ENCODE results near the gene MRPL52.
"Not testable (repeated sequence)": the region's sequence is repeated elsewhere in the genome, so short reads cannot be mapped to it uniquely, and the experiment has no call there.

The MRPL52 gene

DNA sequence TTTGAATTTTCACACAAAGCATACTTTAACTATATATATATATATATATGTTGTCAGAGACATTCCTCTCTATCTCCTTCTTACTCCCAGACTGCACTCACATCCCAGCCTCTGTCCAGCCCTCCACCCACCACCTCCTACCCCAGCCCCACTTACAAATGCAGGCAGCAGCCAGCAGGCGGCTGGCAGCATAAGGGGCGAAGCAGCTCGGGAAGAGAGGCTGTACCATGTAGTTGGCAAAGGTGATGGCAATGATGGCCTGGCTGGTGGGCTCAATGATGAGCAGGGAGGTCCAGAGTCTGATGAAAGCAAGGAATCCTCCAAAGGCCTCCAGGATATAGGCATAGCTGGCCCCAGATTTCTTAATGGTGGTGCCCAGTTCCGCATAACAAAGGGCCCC, 16.9 kb upstream of the MRPL52 start:
- no peak for DNase-seq

DNA sequence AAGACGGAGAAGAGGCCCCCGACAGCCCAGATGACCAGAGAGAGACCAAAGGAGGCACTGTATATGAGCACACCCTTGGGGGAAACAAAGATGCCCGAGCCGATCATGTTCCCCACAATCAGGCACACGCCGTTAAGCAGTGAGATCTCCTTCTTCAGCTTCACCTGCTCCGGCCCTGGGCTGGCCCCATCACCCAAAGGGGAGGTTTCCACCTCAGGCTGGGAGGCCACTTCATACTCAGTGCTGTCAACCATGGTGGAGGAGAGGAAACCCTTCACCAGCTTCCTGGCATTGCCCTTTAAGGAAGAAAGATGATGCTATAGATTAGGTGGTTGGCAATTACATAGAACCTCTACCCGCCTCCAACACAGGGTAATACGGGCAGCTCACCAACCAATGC, 16.5 kb upstream of the MRPL52 start:
- no peak for DNase-seq

DNA sequence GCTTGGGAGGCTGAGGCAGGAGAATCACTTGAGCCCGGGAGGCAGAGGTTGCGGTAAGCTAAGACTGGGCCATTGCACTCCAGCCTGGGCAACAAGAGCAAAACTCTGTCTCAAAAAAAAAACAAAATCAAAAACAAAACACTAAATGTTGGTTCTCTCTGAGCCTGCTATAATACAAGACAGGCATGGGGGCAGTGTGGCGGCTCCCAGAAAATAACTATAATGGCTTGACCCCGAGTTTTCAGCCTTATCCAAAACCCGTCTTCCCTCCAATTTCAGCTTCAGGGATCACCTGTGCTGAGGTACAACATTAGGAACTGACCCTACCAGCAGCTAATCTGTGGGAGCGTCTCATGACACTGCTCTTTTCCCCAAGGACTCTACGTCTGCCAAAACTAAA, 15.3 kb upstream of the MRPL52 start:
- no peak for DNase-seq

DNA sequence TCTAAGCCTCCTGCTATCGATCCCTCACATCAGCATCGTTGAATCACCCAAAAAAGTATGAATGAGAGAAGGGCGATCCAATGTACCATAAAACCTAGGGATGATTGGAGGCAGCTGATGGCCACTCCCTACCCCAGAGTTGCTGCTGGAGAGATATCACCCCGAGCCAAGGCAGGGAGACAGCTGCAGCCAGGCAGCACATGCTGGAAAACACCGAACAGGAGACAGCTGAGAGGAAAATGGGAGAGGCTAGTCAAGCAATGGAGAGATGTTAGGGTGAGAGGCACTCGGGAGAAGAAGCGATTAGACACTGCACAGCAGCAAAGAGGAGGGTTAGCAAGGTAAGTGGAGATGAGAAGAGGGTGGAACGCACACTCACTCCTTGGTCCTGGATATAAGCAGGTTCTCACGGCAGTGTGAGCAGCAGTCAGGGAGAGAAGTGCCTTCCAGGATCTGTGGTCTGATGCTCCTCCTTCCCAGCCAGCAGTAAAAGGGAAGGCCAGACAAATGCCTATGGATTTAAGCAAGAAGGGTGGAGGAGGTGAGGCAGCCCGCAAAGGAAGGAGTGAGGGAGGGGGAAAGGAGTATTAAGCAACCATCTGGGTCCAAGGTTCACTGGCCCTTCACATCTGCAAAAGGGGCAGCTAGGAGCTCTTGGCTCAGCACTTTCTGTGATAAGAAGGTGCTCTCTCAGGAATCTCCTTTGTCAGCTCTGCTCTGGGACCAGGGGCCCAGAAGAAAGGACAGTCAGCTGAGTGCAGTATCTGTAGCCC, 14.6 kb upstream of the MRPL52 start, which contains the start of gene SLC7A7:
Gene SLC7A7, minus strand, starts transcription at position 495 of the 773 bp plus-strand sequence. CDS start 2,037 bp downstream, outside the sequence.
- DNase-seq, result peak; percentile 66

DNA sequence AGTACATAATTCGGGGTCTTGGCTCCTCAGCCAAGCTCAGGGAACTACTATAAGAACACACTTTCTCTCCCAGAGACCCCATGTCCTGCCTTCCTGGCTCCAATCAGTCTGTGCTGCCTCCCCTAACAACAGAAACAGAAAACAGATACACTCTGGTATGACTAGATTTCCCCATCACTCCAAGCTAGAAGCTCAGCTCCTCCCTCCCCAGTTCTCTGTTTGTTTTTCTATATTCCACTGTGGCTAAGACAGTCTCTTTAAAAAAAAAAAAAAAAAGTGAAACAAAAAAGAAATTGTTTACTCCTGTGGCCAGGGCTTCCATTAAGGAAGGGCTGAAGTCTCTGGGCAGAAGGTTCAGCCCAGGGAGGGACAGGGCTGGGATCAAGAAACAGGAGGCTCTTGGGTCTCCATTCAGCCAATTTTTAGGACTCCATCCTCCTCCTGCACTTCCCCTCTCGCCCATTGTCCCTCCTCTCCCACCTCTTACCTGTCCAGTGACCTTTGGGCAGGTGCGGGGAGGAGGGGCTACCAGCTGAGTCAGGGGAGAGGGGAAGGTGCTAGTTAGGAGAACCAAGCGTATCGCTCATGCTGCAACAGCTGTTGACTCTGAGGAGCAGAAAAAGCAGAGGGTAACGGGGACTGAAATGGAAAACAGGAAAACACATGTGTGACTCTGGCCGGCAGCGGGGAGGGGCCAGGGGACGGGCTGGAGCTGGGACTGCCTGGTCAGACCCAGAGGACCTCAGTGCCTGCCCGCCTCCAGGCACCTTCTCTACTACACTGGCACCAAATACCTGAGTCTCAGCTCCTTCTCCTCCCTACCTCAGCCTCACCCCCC, 10.3 kb upstream of the MRPL52 start:
- no peak for DNase-seq

DNA sequence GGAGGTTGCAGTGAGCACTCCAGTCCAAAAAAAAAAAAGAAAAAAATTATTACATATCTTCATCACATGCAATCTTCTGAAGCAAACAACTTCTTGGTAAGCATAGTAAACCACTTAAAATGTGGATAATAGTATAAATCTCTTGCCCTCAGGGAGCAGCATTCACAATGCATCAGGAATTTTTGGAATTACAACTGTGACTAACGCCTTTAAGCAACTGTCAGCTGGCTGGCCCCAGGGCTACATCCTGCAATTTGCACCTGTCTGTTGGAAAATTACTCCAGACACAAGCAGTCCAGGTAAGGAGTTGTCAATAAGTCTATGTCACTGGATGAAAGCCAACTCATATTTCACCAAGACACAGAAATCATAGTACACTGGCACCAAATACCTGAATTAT, 9.0 kb upstream of the MRPL52 start:
- DNase-seq, result no peak

DNA sequence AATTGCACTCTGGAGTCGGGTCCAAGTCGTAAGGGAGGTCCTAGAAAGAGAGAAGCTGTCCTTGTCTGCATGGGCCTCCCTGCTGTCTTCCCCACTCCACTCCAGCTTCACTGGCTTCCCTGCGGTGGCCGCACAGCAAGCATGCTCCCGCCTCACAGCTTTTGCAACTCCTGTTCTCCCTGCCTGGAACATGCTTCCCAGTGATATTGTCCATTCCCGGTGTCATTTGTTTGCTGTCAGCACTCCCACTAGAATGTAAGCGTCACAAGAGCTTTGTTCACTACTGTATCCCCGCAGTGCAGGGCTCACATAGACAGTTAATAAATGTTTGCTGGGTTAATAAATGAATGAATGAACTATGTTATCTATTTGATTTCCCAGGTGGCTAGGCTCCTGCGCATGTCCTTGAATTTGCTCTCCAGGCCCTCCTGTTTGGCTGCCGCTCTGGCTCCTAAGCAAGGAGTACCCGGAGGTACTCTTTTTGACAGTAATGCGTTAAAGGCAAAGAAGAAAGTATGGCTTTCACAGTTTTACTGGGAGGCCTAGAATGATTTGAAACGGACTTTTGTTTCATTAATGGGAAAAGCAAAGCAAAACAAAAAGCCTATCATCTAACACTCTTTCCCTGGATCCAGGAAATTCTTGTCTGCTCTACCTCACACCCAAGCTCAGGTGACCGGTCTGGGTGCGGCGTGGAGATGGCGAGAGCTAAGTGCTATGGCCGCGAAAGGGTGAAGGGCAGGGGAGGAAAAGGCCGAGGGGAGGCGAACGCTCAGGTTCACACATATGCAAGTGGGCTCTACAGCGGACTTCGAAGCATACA, 8.3 kb upstream of the MRPL52 start:
- DNase-seq, result no peak

DNA sequence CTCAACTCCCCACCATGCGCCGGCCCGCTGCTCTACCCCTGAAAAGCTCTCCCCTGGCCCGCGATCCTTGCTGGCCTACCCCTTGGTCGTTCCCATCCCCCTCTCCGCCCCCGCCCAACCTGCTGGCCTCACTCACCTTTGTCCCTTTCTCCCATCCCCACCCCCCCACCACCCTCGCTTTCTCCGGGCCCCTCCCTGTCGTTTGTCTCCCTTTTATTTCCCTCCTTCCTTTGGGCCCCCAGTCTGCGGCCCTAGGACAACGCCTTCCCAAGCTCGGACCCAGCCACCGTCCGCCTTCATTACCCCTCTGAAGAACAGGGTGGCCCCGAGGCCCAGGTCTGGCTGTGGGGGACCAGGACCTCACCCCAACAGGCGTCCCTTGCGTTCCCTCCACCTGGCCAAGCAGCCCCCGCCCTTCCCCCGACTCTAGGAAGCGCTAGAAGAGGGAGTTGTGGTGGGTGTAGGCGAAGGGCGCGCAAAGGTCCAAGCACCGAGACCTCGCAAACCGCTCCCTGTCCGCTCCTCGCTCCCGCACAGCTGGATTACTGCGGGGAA, 7.6 kb upstream of the MRPL52 start:
- no peak for DNase-seq

DNA sequence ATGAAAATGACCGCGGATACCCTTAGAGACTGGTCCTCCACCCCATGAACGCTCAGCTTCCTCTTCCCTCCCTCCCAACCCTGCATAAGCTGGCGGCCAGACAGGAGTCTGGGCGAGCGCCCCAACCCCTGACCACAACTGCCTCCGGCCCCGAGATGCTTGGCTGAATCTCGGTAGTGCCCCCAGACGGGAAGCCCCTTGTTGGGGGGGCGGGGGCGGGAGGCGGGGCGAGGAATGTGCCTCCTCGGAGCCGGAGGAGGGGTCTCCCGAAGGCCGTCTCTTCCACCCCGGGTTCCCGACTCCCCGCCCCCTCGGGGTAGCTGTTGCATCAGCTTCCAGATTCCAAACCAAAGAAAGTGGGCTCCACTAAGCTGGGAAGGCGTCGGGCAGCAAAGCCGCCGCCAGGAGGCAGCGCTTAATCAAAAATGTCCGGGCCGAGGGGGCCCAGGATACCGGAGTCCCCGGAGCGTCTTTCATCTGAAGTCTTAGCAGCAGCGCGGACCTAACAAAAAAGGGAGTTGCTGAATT, 7.1 kb upstream of the MRPL52 start:
- peak; percentile 92 for DNase-seq

DNA sequence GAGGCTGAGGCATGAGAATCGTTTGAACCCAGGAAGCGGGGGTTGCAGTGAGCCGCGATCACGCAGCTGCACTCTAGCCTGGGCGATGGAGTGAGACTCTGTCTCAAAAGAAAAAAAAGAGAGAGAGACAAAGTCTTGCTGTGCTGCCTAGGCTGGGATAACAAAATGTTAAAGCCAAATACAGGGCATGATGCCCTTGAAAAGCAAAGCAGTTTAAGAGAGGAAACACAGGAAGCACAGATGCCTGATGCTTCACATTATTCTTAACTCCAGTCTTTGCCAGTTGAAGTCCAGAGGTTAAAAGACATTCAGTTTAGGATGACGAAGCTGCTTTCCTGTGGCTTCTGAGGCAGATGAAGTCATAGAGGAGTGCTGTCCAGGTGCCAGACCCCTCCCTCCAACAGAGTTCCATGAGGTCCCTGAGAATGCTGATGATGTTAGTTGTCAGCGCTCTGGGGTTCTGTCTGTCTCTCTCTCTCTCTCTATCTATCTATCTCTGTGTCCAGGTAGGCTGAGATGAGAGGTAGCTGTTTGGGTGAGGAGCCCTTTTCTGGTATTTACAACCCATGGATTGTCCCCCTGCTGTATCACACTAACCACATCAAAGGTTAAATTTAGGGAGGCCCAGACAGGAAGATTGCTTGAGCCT, 4.9 kb upstream of the MRPL52 start:
- peak; percentile 69 for DNase-seq

DNA sequence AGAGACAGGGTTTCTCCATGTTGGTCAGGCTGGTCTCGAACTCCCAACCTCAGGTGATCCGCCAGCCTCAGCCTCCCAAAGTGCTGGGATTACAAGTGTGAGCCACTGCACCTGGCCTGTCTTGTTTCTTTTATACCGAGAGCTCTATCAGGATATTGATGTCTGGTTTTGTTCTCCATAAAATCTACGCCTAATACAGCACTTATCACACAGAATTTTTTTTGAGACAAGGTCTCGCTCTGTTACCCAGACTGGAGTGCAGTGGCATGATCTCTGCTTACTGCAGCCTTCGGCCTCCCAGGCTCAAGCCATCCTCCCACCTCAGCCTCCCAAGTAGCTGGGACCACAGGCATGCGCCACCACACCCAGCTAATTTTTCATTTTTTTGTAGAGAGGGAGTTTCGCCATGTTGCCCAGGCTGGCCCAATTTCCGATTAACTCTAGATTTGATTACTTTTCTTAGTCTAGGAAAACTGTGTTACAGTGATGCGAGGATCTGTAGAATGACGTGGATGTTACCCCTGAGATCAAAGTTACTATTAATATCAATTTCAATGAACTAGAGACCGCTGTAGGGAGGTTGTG, 519 bp upstream of the MRPL52 start:
- DNase-seq, result not testable (repeated sequence)

DNA sequence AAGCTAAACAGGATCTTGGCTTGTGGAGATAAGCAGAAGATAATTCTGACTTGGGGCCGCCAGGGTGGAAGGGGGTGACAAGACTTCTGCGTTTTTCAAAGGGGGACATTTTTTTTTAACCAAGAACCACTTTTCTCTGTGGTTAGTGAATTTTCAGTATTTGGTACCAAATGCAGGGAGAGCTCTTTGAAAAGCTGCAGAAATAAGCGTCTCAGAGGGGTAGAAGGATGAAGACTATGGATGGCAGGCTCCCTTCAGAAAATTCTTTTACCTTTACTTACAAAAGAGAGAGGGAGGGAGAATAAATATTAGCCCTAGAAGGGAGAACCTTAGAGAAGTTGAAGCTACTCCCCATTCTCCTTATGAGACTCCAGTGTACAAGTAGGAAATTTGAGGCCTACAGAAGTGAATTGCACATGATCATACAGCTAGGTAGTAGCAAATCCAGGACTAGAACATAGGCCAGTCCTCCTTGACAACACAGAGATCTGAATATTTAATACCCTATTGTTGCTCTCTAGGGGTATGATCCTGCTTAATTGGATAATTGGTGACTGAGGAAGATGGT, 840 bp downstream of the MRPL52 start:
- no peak for DNase-seq

DNA sequence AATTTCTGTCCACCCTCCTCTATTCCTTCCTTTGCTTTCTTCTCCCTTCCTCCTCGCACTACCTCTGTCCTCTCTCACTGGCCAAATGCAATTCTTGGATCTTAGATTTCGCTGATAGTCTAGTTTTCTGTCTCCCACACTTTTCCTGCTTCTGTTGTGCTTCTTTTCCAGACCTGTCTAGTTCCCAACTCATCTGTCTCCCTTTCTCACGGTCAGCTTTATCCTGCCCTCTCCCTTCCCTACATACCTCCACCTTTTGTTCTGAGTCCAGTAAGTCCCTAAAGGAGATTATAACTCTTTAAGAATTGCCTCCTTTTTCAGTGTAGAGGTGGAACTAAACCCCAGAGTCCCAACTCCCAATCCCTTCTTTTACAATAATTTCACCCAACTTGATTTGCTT, 5.8 kb downstream of the MRPL52 start:
- no peak for DNase-seq

DNA sequence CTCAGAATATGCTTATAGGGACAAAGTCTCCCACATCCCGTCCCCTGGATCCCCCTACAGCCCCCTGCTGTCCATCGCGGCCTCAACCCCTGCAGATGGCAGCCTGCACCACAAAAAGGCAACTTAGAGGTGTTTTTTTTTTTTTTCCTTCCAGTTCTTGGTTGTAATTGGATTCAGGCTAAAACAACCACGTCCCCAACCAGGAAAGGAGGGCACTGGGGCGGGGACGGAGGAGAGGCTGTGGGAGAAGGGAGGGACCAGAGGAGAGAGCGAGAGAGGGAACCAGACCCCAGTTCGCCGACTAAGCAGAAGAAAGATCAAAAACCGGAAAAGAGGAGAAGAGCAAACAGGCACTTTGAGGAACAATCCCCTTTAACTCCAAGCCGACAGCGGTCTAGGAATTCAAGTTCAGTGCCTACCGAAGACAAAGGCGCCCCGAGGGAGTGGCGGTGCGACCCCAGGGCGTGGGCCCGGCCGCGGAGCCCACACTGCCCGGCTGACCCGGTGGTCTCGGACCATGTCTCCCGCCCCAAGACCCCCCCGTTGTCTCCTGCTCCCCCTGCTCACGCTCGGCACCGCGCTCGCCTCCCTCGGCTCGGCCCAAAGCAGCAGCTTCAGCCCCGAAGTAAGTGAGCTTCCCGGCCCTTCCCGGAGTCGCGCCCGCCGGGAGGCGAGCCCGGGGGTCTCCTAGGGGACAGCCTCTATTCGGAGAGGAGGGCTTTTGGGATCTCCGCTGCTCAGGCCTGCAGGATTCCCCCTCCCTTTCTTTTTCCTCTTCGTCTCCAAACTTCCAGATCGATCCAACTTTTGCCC, 6.8 kb downstream of the MRPL52 start, which contains the start of gene MMP14:
Gene MMP14, plus strand, starts transcription at position 285 of the 813 bp plus-strand sequence. Its CDS starts 233 bp downstream, at position 518.
- DNase-seq, result peak; percentile 88

DNA sequence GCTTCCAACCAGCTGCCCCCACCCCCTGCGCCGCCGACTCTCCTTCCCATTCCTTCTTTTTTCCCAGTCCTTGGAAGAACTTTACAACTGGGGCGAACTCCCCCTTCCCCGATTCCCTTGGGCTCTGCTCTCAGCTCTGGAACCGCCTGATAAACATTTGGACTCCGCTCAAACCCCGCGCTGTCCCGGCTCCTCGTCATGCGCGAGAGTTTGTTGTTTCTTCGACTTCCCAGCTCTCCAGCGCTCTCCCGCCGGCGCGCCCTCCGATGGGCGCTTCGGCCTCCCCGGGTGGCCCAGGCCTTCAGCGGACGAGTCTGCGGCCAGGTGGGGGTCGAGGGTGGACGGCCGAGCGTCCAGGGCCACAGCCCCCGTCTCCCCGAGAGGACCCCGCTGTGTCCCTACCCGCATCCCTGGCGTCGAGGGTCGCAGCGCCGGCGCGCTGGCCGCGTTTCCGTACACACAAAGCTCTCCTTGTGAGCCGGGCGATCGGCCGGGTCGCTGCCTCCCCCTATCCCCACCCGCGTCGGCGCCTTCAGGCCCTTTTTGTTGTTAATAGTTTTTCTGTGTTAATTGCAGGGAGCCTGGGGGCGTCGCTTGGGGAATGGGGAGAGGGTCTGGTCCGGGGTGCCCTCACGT, 7.5 kb downstream of the MRPL52 start:
- DNase-seq, result peak; percentile 76

DNA sequence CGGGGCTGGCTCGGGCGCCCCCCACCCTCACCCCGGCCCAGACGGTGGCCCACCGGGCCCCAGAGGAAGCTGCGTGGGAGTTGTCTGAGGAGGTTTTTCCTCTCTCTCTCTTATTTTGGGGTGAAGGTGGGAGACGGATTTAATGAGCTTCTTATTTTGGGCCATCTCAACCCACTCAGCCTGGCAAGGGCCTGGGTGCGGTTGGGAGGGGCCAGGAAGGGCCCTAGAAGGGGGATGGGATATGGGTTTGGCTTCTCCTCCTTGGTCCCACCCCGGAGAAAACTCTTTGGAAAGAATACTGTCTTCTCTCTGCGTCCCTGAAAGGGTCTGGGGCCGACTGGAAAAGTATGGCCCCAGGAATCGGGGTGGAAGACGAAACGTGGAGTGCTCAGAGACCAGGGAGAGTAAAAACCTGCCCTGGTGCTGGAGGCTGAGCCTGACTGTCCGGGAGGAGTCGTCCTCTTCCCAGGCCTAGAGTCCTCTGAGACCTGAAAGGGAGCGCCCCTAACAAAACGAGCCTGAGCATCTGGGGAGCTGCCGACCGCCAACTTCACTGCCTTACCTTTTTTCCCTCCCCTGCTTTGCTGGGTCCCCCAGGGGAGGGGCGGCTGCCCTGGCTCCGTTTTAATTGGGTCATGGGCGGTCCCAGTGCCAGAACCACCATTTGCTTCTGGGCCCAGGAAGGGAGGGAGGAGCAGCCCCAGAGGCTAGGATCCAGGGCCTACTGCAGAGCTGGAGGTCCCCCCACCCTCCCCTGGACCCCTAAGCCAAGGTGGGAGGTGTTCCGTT, 8.3 kb downstream of the MRPL52 start:
- peak; percentile 58 for DNase-seq

DNA sequence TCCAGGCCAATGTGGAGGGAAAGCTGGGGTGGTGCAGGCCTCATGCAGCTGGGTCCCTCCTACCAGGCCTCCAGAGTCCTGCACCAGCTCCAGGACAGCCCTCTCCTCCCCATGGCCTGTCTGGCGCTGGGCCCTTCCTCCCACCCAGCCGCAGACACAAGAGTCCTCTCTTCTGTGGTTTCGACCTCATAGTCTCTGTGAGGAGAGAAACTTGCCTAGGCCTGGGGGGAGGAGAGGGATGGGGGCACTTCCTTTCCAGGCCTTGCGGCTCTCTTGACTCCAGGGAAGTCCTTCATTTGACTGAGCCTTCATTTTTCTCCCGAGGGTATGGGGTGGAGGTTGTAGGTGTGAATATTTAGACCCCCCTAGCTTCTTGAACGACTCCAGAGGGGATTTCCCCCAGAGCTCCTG, 8.9 kb downstream of the MRPL52 start:
- DNase-seq, result no peak

DNA sequence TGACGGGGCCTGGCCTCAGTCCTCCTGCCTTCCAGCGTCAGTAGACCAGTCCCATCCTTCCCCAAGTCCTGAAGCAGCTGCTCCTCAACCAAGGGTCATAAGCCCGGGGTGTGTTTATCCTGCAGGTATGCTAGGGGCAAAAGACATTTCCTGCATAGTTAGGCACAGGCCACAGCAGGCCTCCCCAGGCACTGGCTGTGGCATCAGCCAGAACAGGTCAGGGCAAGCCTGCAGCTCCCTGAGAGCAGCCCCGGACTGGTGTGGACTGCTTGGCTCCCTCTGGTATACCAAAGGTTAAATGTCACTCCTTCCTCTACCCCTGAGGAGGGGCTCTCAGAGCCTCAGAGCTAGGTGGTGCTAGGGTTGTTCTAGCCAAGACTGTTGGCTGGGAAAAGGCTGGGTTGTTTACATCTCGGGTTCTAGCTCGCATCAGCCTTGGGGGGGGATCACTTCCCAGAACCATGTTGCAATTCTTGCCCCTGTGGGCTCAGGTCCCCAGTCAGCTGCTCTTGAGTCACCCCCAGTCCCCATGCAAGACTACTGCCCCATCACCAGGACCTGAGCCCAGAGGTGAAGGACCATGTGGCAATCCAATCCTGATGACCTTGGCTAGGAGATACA, 9.6 kb downstream of the MRPL52 start:
- DNase-seq, result no peak

All from right forelimb (tissue), 1 donor.